PC-3 (cell line): Measurements from ENCODE around the gene IFI30. TPM values are rescaled to one million over a fixed set of nuclear protein-coding genes. Genes with fewer than 3 reads are reported as not detected.

Source experiments
- ATAC-seq: fragments of 200-7000 bp; cut with Tn5 transposase; 2 replicates; pipeline ENCODE4 v1.9.1; 2020; ENCODE audit warnings: mild to moderate bottlenecking, moderate library complexity
- BruUV-seq: library from RNA; stranded (reverse); fragments of 400-500 nt; replicated peaks from 2 replicates; lab custom pipeline; 2021; lab: Mats Ljungman, UMichigan
- CTCF ChIA-PET: fragments of 300-600 bp; sonication (Branson Sonifier 250); formaldehyde crosslinking; loops from one replicate; lab custom pipeline; 2022; ENCODE audit warnings: antibody characterized with exemption; lab: Charles Lee
- POLR2A ChIA-PET: fragments of 300-600 bp; sonication (Branson Sonifier 250); formaldehyde crosslinking; loops from one replicate; lab custom pipeline; 2022; ENCODE audit warnings: antibody characterized with exemption; ENCODE audit not compliant: unreplicated experiment; lab: Charles Lee
- DNase-seq: peaks from one replicate; pipeline ENCODE4 v3.0.0-alpha.2; 2015
- H2AFZ ChIP-seq: fragments of 300-600 bp; sonication (generic); 2 replicates; pipeline ENCODE4 v1.6.0; 2016; ENCODE audit warnings: antibody characterized with exemption, low read length
- H3F3A ChIP-seq: fragments of 300-600 bp; sonication (generic); one replicate; pipeline ENCODE4 v1.6.0; 2017; ENCODE audit warnings: antibody characterized with exemption, low read length, control low read depth, mild to moderate bottlenecking; ENCODE audit not compliant: unreplicated experiment
- H3K27ac ChIP-seq: fragments of 300-600 bp; sonication (generic); 2 replicates; pipeline ENCODE4 v1.5.1; 2016; ENCODE audit warnings: mild to moderate bottlenecking, low read length
- H3K27me3 ChIP-seq: fragments of 300-600 bp; sonication (generic); 2 replicates; pipeline ENCODE4 v1.6.1; 2016; ENCODE audit warnings: low read length, mixed read lengths
- H3K36me3 ChIP-seq: fragments of 300-600 bp; sonication (generic); 2 replicates; pipeline ENCODE4 v1.6.1; 2016; ENCODE audit warnings: low read depth, mixed run types, low read length, mixed read lengths
- H3K4me1 ChIP-seq: fragments of 300-600 bp; sonication (generic); 2 replicates; pipeline ENCODE4 v1.5.1; 2016; ENCODE audit warnings: low read length; ENCODE audit not compliant: insufficient read depth
- H3K4me2 ChIP-seq: fragments of 300-600 bp; sonication (generic); 2 replicates; pipeline ENCODE4 v1.6.0; 2016; ENCODE audit warnings: low read length
- H3K4me3 ChIP-seq: fragments of 300-600 bp; sonication (generic); 2 replicates; pipeline ENCODE4 v1.5.1; 2016; ENCODE audit warnings: mild to moderate bottlenecking, low read length, mixed read lengths
- H3K79me2 ChIP-seq: fragments of 300-600 bp; sonication (generic); 2 replicates; pipeline ENCODE4 v1.6.1; 2017; ENCODE audit warnings: low read length, mixed read lengths
- H3K9ac ChIP-seq: fragments of 300-600 bp; sonication (generic); 2 replicates; pipeline ENCODE4 v1.6.0; 2016; ENCODE audit warnings: mild to moderate bottlenecking, low read length
- H3K9me2 ChIP-seq: fragments of 300-600 bp; sonication (generic); replicated peaks from 2 replicates; pipeline ENCODE4 v1.6.1; 2016; ENCODE audit warnings: mixed run types, low read length, mixed read lengths
- H3K9me3 ChIP-seq: fragments of 300-600 bp; sonication (generic); 2 replicates; pipeline ENCODE4 v1.6.1; 2016; ENCODE audit warnings: low read length, mixed read lengths
- H4K20me1 ChIP-seq: fragments of 300-600 bp; sonication (generic); 2 replicates; pipeline ENCODE4 v1.6.1; 2016; ENCODE audit warnings: low read length, mixed read lengths
- CTCF ChIP-seq: fragments of 300-600 bp; sonication (generic); conservative IDR thresholded peaks from 2 replicates; pipeline ENCODE4 v1.5.1; 2017; ENCODE audit warnings: antibody characterized with exemption, low read depth, mild to moderate bottlenecking, low read length
- EZH2 ChIP-seq: fragments of 300-600 bp; sonication (generic); IDR thresholded peaks from one replicate; pipeline ENCODE4 v1.6.1; 2017; ENCODE audit warnings: antibody characterized with exemption, mild to moderate bottlenecking, low read length; ENCODE audit not compliant: unreplicated experiment
- EZH2phosphoT487 ChIP-seq: fragments of 300-600 bp; sonication (generic); IDR thresholded peaks from 2 replicates; pipeline ENCODE4 v1.6.1; 2018; ENCODE audit warnings: mild to moderate bottlenecking, antibody characterized with exemption, low read length, borderline replicate concordance
- intact Hi-C: fragments of 100-400 bp; cut with micrococcal nuclease; formaldehyde crosslinking; loops from 2 replicates; pipeline ENCODE4 v1.9.0; 2023
- total RNA-seq: library from RNA; depleted of rRNA; stranded (reverse); fragments of >200 nt; gene quantifications from 2 replicates; pipeline ENCODE4 v1.2.3, GENCODE V29; 2014

IFI30 gene
- total RNA-seq, 1 experiment from 2014 or later, result 31.1 TPM

GRCh38 chr19:18221815-18222725 is 48.5 kb downstream of the IFI30 start:
- Histone ChIP-seq H3K9me2 (no peaks in the 10 kb centered on the region), H3K27me3 (peaks cover 9% of the 10 kb centered on the region), H4K20me1 (no peaks in the 10 kb centered on the region), H3K27ac (no peak overlapping the region), H3K36me3 (no peaks in the 10 kb centered on the region), H3K9ac (no peak overlapping the region), H2AFZ (no peak overlapping the region), H3K4me1 (peaks cover 8% of the 10 kb centered on the region; the same call in 1 of the 2 replicates), H3K4me2 (no peak overlapping the region), H3K9me3 (no peaks in the 10 kb centered on the region), H3K4me3 (no peak overlapping the region), H3F3A (no peaks in the 10 kb centered on the region), H3K79me2 (no peaks in the 10 kb centered on the region)
- no TSS peak for BruUV-seq
- ATAC-seq, result no peak
- TF ChIP-seq EZH2phosphoT487 (no peak), CTCF (no peak), EZH2 (no peak)
- intact Hi-C loops, result no loop called here
- no peak for DNase-seq
- ChIA-PET CTCF (interaction anchor here (0.6 kb wide), 1 partner anchor 14 kb away, joined by 5 read pairs; no protein-coding TSS in a partner anchor), POLR2A (interaction anchor here (0.7 kb wide), 1 partner anchor 192 kb away, joined by 9 read pairs; no protein-coding TSS in a partner anchor)

GRCh38 chr19:18223860-18224524 is 50.4 kb downstream of the IFI30 start:
- Histone ChIP-seq H4K20me1 (no peaks in the 10 kb centered on the region), H3K9ac (no peak overlapping the region), H3K4me3 (peak overlapping the region; percentile 61), H3K36me3 (no peaks in the 10 kb centered on the region), H3K4me1 (peaks cover 8% of the 10 kb centered on the region; the same call in 1 of the 2 replicates), H3K79me2 (no peaks in the 10 kb centered on the region), H3K9me3 (no peaks in the 10 kb centered on the region), H3F3A (no peaks in the 10 kb centered on the region), H3K27me3 (peaks cover 9% of the 10 kb centered on the region), H3K27ac (no peak overlapping the region), H3K4me2 (peak overlapping the region; percentile 85), H2AFZ (peak overlapping the region; percentile 86), H3K9me2 (no peaks in the 10 kb centered on the region)
- POLR2A ChIA-PET, result interaction anchor here (0.9 to 1.0 kb wide), 3 partner anchors 32 to 99 kb away, joined by 4 to 7 read pairs (median 5); partner anchors contain the start of genes JUND and LSM4
- BruUV-seq, result no TSS peak
- intact Hi-C loops, result no loop called here
- ATAC-seq (no peak), DNase-seq (peak; percentile 29)
- TF ChIP-seq CTCF (no peak), EZH2phosphoT487 (no peak), EZH2 (no peak)
- CTCF ChIA-PET, result interaction anchor here (0.6 to 1.0 kb wide), 7 partner anchors 16 to 105 kb away, joined by 3 to 14 read pairs (median 3); partner anchors contain the start of genes LSM4 and MPV17L2
